GM21723 (cell line): ENCODE data around the gene TPPP3.

Source experiments
- ATAC-seq: cut with Tn5 transposase; IDR thresholded peaks from one replicate; pipeline ENCODE4 v1.9.1; 2021; ENCODE audit warnings: mild to moderate bottlenecking, moderate library complexity; ENCODE audit not compliant: unreplicated experiment

TPPP3 gene

GRCh38 chr16:67393111-67393787 is at the start of gene TPPP3:
Gene TPPP3 (minus strand): TSS chr16:67393498. CDS start chr16:67391111, 2,387 bp downstream.
- ATAC-seq, result no peak

- ATAC-seq, result no peak
Observed at GRCh38 chr16:67442581-67443255, 49.4 kb upstream of the TPPP3 start.

DNA sequence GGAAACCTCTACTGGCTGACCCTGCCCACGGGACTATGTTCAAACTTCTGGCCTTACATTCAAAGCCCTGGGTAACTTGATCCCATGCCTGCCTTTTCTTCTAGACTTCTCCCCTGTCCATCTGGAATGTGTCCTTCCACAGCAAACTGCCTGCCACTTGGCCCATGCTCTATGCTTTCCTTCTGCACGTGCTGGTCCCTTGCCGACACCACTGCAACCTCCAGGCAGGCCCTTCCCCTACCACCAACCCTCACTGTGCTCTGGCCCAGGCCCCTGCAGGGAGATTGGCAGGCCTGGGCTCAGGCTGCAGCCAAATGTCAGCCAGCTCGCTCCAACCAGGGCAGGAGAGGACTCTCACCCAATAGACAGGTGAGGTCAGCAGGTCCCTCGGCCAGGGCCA is 48.6 kb upstream of the TPPP3 start:
- ATAC-seq, result no peak

DNA sequence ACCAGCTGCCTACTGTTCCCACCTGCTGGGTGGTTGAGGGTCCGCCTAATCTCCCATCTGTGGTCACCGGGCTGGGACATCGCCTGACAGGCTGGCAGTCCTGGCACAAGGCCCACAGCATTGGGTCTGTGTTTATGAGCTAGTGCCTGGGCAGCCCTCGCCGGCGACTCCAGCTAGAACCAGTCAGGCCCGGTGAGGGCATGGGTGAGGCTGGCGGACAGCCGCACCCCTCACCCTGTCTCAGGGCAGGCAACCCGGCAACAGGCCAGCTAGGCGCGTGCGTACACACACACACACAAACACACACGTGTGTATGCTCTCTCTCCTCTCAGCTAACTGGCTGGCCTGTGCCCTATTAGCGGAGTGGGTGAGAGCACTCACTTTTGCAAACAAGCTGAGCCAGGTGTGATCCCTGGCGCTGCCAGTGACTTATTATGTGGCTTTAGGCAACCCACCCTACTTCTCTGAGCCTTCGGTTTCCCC is 48.0 kb upstream of the TPPP3 start:
- ATAC-seq, result no peak

GRCh38 chr16:67438824-67439393 is 45.6 kb upstream of the TPPP3 start:
- no peak for ATAC-seq

DNA sequence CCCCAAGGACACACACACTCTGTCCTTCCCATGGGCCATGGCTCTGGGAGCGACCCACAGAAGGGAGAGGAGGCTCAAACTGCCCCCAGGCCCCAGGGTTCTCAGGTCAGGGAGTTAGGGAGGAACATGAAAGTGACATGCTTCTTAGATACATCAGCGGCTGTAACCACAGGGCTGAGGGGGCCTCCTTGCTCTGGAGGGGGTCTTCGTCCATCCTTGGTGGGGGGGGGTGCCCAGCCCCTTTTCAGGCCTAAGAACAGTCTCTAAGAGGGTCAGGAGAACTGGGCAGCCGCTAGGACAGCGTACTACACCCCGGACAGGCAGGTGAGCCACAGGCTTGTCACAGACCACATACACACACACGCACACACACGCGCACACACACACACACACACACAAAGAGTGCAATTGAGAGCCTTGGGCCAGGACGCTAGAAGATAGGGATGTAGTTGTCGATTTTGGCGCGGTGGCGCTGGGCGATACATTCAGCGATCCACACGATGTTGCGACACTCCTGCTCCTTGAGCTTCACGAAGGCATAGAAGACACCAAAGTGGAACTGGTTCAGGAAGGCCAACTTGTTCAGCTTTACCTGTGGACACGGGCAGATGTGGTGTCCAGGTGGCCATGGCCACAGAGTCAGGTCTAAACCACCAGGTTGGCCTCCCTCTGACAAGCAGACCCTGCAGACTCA is 44.9 kb upstream of the TPPP3 start:
- no peak for ATAC-seq

DNA sequence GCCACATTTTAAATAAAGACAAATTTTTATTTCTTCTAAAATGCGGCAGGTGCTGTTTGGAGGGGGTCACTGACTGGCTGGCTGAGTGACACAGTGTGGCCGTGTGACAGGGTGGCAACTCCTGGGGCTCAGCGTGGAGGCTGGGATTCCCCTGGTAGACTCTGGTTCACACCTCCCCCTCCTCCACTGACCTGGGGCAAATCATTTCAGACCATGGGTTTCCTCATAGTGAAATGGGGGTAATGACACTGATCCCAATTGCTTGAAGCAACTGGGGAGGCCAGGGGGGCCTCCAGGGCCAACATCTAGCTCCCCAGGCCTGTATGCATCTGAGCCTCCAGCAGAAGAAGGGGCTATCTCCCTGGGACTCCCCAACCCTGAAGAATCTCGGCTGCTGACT is 44.2 kb upstream of the TPPP3 start:
- ATAC-seq, result no peak

DNA sequence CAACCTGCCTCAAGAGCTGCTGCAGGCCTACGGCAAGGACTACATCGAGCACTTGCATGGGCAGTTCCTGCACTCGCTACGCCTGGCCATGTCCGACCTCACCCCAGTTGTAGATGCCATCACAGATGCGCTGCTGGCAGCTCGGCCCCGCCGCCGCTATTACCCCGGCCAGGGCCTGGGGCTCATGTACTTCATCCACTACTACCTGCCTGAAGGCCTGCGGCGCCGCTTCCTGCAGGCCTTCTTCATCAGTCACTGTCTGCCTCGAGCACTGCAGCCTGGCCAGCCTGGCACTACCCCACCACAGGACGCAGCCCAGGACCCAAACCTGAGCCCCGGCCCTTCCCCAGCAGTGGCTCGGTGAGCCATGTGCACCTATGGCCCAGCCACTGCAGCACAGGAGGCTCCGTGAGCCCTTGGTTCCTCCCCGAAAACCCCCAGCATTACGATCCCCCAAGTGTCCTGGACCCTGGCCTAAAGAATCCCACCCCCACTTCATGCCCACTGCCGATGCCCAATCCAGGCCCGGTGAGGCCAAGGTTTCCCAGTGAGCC is 43.4 kb upstream of the TPPP3 start:
- ATAC-seq, result no peak

DNA sequence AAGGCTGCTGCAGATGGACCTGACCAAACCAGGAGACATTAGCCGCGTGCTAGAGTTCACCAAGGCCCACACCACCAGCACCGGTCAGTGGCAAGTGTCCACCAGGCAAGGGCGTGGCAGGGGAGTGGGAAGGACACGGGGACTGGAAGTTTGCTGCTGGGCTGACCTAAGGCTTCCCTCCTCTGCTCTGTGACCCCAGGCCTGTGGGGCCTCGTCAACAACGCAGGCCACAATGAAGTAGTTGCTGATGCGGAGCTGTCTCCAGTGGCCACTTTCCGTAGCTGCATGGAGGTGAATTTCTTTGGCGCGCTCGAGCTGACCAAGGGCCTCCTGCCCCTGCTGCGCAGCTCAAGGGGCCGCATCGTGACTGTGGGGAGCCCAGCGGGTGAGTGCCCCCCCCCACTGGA is 42.5 kb upstream of the TPPP3 start:
- ATAC-seq, result no peak

DNA sequence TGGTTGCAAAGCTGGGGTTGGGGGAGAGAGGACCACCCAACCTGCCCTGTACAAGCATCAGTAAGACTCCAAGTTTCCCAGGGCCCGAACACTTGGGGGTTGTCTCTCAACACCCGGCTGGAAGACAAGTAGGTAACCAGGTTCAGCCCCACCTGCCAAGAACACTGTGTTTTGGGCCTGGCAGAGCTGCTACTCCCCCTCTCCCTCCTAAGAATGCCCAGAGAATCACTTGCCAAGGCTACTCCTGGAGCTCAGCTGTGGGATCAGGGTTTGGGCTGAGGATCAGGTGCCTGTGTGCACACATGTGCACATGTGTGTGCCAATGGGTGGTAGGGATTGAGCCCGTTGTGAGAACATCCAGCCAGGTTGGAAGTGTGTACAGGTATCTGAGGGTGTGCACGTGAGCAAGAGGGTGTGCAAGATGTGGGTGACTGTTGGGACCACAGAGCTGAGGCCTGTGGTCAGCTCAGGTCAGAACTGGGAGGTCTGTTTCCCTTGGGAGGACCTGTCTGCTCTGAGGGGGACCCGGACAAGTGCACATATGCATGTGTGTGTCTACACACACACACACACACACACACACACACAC is 39.9 kb upstream of the TPPP3 start:
- ATAC-seq, result no peak

DNA sequence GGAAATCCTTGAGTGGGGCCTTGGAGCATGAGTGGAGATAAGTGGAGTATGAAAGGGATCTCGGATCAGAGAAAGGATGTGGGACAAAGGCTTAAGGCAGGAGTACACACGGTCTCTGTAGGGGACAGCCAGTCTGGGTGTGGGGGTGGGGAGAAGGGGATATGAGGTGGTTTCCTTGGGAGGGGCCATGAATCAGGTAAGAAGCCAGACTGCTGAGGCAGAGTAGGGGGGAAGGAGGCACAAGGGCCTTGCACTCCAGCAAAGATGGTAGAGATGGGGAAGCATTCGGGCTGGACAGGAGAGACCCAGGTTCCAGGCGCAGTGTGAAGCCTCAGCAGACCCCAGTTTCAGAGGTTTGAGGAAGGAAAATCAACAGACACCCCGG is 39.2 kb upstream of the TPPP3 start:
- ATAC-seq, result no peak

- ATAC-seq, result no peak
Observed at GRCh38 chr16:67431775-67432505, 38.6 kb upstream of the TPPP3 start.

DNA sequence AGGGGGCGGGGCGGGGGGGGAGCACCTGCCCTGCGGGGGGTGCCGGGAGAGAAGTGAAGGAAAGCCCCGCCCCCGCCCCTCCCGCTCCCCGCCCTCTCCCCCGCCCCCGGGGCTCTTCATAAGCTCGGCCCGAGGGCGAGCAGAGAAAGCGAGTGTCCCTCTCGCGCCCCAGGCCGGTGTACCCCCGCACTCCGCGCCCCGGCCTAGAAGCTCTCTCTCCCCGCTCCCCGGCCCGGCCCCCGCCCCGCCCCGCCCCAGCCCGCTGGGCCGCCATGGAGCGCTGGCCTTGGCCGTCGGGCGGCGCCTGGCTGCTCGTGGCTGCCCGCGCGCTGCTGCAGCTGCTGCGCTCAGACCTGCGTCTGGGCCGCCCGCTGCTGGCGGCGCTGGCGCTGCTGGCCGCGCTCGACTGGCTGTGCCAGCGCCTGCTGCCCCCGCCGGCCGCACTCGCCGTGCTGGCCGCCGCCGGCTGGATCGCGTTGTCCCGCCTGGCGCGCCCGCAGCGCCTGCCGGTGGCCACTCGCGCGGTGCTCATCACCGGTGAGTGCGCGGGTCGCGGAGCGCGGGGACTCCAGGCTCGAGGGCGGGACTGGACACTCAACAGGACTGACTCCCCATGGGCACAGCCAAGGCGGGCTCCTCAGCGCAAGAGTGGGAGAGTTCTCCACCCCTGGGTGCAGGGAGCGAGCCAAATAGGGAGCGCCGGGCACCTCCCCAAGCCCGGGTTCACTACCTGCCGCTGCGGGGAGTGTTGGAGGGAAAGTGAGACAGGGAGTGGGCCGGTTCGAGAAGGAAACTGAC is 37.9 kb upstream of the TPPP3 start, which contains the start of gene HSD11B2:
Gene HSD11B2 (plus strand): TSS at position 145 of the 798 bp plus-strand sequence. CDS start 128 bp downstream, at position 273.
- no peak for ATAC-seq

DNA sequence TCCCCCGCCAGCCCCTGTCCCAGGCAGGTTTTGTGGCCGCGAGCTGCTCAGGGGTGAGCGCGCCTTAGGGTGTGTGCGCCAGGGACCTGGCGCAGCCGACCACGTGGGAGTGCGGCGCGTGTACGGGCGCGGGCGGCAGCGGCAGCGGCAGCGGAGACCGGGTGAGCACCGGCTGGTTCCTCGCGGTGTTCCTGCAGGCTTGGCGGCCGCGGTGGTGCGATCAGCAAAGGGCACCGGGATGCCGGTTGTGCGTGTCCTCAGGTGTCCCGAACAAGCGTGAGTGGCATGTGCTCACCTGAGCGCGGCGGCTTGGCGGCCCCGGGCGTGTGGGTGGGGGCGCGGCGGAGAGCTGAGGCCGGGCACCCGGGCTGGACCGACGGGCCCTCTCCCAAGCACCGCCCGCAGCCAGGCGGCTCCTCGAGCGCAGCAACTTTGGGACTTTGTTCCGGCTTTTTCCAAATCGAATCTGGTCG is 37.2 kb upstream of the TPPP3 start:
- ATAC-seq, result no peak

DNA sequence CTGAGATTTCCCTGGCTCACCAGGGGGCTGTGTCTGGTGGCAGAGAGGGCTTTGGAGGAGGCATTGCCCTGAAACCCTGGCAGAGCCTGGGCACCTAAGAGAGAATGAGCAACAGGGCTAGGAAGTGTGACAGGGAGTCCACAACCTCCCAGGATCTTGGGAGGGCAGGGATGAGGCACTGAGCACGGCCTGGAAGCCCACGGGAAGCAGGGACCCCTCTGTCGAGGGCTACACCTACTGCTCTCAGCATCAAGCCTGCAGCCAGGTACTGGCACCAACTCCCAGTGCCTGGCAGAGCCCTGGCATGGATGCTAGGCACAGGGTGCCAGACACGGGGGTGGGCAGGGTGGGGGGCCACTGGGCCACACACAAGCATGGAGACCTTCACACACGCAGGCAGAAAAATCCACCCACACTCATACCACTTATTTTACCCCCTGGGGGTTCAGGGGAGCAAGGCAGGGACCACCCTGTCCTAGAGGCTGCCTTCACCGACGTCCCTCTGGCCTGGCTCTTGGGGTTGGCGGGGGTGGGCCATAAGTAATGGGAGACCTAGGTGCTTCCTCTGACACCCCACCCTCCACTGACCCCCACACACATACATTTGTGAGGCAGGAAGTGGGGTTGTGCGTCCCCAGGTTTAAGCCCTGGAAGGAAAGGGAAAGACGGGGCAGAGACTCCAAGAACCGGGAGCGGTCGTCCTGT is 36.7 kb upstream of the TPPP3 start:
- no peak for ATAC-seq

- ATAC-seq, result no peak
Observed at GRCh38 chr16:67429053-67429798, 35.9 kb upstream of the TPPP3 start.

GRCh38 chr16:67428146-67428731 is 34.9 kb upstream of the TPPP3 start:
- no peak for ATAC-seq
